Forelimb muscle (tissue), 1 donor: ENCODE data around the gene SIRPD. TPM values are rescaled to one million over a fixed set of nuclear protein-coding genes. Genes with fewer than 3 reads are reported as not detected.

ENCODE experiments used
- DNase-seq: peaks from one replicate; pipeline ENCODE4 v3.0.0-alpha.2; 2013; ENCODE audit warnings: low read depth
- polyA plus RNA-seq: library from polyadenylated mRNA; unstranded; fragments of 120-200 nt; gene quantifications from one replicate; pipeline ENCODE4 v1.2.1, GENCODE V29; 2013; ENCODE audit not compliant: insufficient read length

The SIRPD gene
- polyA plus RNA-seq, 1 donor = not detected

DNA sequence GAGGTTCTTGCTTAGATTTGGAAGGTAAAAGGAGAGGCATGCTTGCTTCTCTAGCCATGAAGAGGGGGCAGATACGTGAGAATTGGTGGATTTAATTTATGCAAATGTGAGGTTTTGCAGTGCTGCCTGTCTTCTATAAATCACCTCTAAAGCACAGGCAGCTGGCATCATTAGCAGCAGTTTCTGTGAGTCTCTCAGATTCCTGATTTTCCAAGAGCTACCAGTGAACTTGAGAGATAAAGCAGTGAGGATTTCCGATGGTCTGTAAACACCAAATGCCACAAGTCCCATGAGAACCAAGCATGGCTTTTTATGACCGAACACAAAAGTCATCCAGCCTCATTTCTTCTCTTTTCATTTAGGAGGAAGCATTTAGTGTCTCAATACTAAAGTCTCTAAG is 63.1 kb downstream of the SIRPD start:
- no peak for DNase-seq

GRCh38 chr20:1493536-1493935 is 64.0 kb downstream of the SIRPD start:
- DNase-seq = no peak

GRCh38 chr20:1491860-1492642 is 65.5 kb downstream of the SIRPD start:
- DNase-seq = no peak

- DNase-seq = no peak
Observed at GRCh38 chr20:1491281-1491840, 66.1 kb downstream of the SIRPD start, which contains the start of gene SIRPB2. SIRPB2 (minus strand) TSS chr20:1491420; CDS start chr20:1491359, 61 bp downstream.

DNA sequence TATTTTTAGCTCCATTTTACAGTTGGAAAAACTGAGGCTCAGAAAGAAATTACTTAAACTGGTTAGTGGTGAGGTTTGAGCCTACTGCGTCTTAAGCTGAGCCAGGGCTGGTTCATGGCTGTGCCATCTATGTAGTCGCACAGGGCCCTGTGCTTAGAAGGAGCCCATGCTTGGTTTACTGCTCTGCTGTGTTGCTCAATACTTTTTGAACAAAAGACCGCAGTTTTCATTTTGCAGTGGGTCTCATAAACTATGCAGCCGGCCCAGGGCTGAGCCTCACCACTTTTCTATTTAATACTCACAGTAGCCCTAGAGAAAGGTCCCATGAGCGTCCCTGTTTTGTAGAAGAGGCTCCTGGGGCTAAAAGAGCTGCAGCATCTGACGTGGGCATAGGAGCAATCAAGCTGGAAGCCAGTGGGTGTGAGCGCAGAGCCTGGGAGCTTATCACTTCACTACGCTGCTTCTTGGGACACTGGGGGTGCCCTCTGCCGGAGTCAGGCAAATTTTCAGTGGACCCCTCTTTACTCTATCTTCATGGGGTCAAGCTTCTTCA is 66.8 kb downstream of the SIRPD start:
- DNase-seq = no peak

DNA sequence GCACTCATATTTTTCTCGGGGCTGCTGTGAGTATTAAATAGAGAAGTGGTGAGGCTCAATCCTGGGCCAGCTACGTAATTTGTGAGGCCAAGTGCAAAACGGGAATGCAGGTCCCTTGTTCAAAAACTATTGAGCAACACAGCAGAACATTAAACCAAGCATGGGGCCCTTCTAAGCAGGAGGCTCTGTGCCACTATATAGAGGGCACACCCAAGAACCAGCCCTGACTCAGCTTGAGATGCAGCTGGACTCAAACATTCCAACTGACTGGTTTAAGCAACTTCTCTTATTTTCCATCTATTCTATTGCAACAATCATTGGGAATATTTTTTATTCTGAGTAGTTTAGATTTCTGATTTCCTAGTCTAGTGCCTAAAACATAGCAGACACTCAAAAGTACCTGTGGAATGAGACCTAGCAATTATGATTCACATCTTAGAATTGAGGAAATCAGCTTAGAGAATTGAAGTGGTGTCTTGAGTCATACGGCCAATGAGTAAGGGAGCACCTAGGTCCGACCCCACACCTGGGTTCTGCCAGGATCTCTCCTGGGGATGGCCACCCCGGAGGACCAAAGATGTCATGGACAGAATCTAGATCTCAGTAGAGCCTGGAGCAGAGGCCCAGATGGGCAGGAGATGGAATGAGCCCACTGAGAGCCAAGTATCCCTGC is 67.6 kb downstream of the SIRPD start:
- DNase-seq = no peak

GRCh38 chr20:1489325-1489724 is 68.2 kb downstream of the SIRPD start:
- DNase-seq = no peak

GRCh38 chr20:1486566-1486965 is 70.9 kb downstream of the SIRPD start:
- DNase-seq = no peak

- no peak for DNase-seq
Observed at GRCh38 chr20:1484438-1485116, 72.9 kb downstream of the SIRPD start.

Other genes starting within 250 kb of the SIRPD start
- 1.5 TPM for gene SDCBP2, start 228.6 kb downstream of the SIRPD start, polyA plus RNA-seq
- 240 TPM for gene FKBP1A, start 164.7 kb downstream of the SIRPD start, polyA plus RNA-seq
- gene NSFL1C, start 90.9 kb downstream of the SIRPD start, polyA plus RNA-seq = 67.3 TPM
- gene SIRPB2, start 66.3 kb downstream of the SIRPD start, polyA plus RNA-seq = 1.6 TPM
- gene SIRPB1, start 62.3 kb upstream of the SIRPD start, polyA plus RNA-seq = 1.7 TPM
- not detected for gene SIRPG, start 100.1 kb upstream of the SIRPD start, polyA plus RNA-seq